Bronchial epithelial cell (primary cell): Measurements from ENCODE around the gene HMCN1. TPM values are rescaled to one million over a fixed set of nuclear protein-coding genes. Genes with fewer than 3 reads are reported as not detected.

Source experiments
- DNase-seq: peaks from one replicate; pipeline ENCODE4 v3.0.0-alpha.2; 2010; ENCODE audit warnings: low read depth
- FAIRE-seq: peaks from 2 replicates; lab custom pipeline; 2011; peaks lifted over from hg19 to GRCh38; lab: Jason Lieb, UNC
- H3K27me3 ChIP-seq: 2 replicates; pipeline ENCODE4 v1.5.1; 2011; ENCODE audit warnings: low read length; ENCODE audit not compliant: control insufficient read depth, insufficient read depth
- H3K36me3 ChIP-seq: 2 replicates; pipeline ENCODE4 v1.5.1; 2011; ENCODE audit warnings: low read length; ENCODE audit not compliant: control insufficient read depth, insufficient read depth
- H3K4me3 ChIP-seq: 2 replicates; pipeline ENCODE4 v1.5.1; 2011; ENCODE audit warnings: mild to moderate bottlenecking, low read depth, low read length, control low read depth
- CTCF ChIP-seq: IDR thresholded peaks from 2 replicates; pipeline ENCODE4 v1.5.1; 2011; ENCODE audit warnings: mild to moderate bottlenecking, moderate library complexity, low read length, control low read depth, inconsistent platforms; ENCODE audit not compliant: insufficient read depth, severe bottlenecking
- total RNA-seq: library from RNA; depleted of rRNA; stranded (reverse); fragments of >200 nt; gene quantifications from 2 replicates; pipeline ENCODE4 v1.2.1, GENCODE V29; 2014

HMCN1 gene
- total RNA-seq, 1 donor from 2014 or later: 1.1 TPM

- TF ChIP-seq CTCF: no peak
- Histone ChIP-seq H3K36me3 (no peaks in the 10 kb centered on the region), H3K27me3 (no peaks in the 10 kb centered on the region), H3K4me3 (no peak overlapping the region)
- no peak for DNase-seq
- peak; percentile 86 for FAIRE-seq
These were observed 468.1 kb downstream of the HMCN1 start for GRCh38 chr1:186202271-186202764.

DNA sequence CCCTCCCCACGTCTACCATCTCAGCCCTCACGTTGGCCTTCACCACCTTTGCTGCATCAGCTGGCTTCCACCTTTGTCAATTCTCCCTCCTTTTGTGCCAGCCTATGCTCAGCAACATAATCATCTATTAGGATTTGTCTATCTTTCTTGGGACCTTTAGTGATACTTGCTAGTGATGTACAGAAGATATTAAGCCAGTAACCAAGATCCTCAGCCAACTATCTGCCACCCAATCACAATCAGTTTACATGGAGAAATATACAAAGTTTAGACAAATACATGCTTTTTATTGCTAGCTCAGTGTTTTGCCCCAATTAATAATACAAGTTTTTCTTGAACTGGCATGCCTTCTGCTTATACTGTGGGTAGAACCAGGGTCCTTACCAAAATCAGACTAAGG is 468.6 kb downstream of the HMCN1 start:
- Histone ChIP-seq H3K27me3 (no peaks in the 10 kb centered on the region), H3K36me3 (no peaks in the 10 kb centered on the region), H3K4me3 (no peak overlapping the region)
- TF ChIP-seq CTCF: no peak
- DNase-seq (no peak), FAIRE-seq (no peak)

GRCh38 chr1:186206048-186206570 is 471.9 kb downstream of the HMCN1 start:
- no peak for TF ChIP-seq CTCF
- no peak for FAIRE-seq
- Histone ChIP-seq H3K4me3 (no peak overlapping the region), H3K36me3 (no peaks in the 10 kb centered on the region), H3K27me3 (no peaks in the 10 kb centered on the region)
- DNase-seq: no peak

DNA sequence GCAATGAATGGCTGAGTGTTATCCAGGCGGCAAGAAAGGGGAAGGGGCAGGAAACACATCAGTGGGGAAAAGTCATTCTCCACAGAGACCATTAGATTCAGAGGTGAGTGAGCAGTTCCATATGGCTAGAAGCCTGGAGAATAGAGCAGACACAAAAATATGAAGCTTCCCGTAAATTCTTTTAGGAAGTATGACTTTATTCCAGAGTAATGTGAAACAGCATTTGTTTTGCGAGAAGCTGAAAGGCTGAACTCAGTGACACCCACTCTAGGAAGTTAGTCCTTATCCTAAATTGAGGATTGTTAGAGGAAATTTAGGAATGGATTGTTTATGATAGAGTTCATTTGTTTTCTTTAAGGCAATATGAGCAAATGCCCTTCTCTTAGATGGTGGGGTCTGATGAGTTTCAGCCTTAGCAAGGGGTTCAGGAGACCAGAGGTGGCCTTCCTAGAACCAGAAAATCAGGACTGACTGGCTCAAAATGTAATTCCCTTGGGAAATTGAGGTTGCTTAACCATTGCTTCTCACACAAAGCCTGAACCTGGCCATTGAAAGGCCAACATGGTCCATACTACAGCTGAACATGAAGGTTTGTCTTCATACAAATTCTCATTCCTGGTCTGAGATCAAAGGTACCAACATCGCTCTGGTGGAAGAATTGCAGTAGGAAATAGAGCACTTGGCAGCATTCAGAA is 473.3 kb downstream of the HMCN1 start:
- no peak for DNase-seq
- H3K36me3 ChIP-seq: no peaks in the 10 kb centered on the region
- no peak overlapping the region for H3K4me3 ChIP-seq
- H3K27me3 ChIP-seq: no peaks in the 10 kb centered on the region
- TF ChIP-seq CTCF: no peak
- FAIRE-seq: no peak

- peak; percentile 47 for DNase-seq
- Histone ChIP-seq H3K36me3 (no peaks in the 10 kb centered on the region), H3K4me3 (no peak overlapping the region), H3K27me3 (no peaks in the 10 kb centered on the region)
- no peak for TF ChIP-seq CTCF
- FAIRE-seq: no peak
These were observed 474.4 kb downstream of the HMCN1 start for GRCh38 chr1:186208405-186209129.
